Measurements from ENCODE around the gene TRABD2A.

TRABD2A gene

DNA sequence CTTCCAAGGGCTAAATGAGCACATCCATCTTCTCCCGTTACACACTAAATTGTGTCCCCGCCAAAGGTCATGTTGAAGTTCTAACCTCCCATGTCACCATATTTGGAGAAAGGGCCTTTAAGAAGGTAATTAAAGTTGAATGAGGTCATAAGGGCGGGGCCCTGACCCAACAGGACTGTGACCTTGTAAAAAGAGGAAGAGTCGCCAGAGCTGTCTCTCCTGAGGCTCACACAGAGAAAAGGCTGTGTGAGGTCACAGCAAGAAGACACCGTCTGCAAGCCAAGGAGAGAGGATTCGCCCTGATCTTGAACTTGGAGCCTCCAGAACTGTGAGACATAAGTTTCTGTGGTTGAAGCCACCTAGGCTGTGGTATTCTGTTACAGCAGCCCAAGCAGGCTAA, 24.1 kb downstream of the TRABD2A start:
- H3K27ac ChIP-seq = no peak overlapping the region
- TF ChIP-seq ZFX (IDR thresholded peaks at IDR 0.05; ENCODE audit: borderline replicate concordance) = no peak
- TF ChIP-seq, protein P1, sequence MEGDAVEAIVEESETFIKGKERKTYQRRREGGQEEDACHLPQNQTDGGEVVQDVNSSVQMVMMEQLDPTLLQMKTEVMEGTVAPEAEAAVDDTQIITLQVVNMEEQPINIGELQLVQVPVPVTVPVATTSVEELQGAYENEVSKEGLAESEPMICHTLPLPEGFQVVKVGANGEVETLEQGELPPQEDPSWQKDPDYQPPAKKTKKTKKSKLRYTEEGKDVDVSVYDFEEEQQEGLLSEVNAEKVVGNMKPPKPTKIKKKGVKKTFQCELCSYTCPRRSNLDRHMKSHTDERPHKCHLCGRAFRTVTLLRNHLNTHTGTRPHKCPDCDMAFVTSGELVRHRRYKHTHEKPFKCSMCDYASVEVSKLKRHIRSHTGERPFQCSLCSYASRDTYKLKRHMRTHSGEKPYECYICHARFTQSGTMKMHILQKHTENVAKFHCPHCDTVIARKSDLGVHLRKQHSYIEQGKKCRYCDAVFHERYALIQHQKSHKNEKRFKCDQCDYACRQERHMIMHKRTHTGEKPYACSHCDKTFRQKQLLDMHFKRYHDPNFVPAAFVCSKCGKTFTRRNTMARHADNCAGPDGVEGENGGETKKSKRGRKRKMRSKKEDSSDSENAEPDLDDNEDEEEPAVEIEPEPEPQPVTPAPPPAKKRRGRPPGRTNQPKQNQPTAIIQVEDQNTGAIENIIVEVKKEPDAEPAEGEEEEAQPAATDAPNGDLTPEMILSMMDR (IDR thresholded peaks at IDR 0.05) = no peak

DNA sequence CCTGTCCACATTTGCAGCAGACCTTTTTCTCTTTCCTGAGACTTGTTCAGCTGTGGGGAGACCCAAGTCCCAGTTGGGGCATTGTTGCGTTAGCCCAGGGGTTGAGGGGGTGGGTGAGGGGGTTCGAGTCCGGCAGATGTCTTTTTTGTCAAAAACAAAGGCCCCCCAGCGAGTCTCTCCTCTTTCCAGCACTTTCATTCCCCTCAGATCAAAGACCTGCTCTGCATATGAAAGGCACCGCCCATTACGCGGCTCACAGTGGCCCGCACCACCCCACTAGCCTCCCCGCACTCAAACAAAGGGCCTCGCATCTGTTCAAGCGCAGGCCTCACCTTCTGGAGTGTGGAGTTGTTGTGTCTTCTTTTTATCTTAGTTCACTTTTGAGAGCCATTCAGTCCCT, 25.2 kb downstream of the TRABD2A start:
- no peak overlapping the region for H3K27ac ChIP-seq
- no peak for TF ChIP-seq ZFX (IDR thresholded peaks at IDR 0.05; ENCODE audit: borderline replicate concordance)
- TF ChIP-seq, protein P1 (IDR thresholded peaks at IDR 0.05) = no peak

DNA sequence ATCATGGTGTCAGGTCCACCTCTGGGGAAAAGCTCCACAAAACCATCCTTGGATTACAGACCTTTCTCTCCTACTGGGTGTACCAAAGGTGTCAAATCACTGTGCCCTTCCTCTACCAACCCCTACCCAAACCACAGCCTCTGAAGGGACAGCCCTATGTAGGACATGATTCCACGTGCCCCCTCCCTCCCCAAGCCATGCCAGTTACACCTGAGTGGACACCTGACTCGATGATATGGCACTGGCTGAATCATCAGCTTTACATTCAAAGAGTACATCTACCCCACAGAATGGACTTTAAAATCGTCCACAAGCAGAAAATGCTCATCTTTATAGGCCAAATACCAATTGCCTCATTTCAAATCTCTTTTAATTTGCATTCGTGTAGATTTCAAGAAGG, 26.0 kb downstream of the TRABD2A start:
- H3K27ac ChIP-seq = no peak overlapping the region
- no peak for TF ChIP-seq ZFX (IDR thresholded peaks at IDR 0.05; ENCODE audit: borderline replicate concordance)
- TF ChIP-seq, protein P1 (IDR thresholded peaks at IDR 0.05) = no peak

DNA sequence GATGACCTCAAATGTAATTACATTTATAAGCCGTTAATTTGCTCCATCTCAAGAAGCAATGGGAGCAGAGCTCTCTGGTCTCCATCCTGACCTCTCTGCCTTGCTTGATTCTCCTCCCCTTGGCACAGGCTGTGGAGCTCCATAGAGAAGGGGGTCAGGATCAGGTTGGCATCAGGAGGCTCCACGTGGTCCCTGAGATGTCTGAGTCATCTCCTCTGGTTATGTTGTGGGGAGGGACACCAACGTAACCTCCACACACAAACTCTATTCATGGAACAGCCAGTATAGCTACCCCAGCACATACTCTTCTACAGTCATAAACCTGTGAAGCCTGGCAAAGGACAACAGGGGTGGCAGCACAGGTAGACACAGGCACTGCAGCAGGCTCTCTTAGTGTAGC, 29.0 kb downstream of the TRABD2A start:
- H3K27ac ChIP-seq = no peak overlapping the region
- TF ChIP-seq, protein P1 (IDR thresholded peaks at IDR 0.05) = no peak
- no peak for TF ChIP-seq ZFX (IDR thresholded peaks at IDR 0.05; ENCODE audit: borderline replicate concordance)

DNA sequence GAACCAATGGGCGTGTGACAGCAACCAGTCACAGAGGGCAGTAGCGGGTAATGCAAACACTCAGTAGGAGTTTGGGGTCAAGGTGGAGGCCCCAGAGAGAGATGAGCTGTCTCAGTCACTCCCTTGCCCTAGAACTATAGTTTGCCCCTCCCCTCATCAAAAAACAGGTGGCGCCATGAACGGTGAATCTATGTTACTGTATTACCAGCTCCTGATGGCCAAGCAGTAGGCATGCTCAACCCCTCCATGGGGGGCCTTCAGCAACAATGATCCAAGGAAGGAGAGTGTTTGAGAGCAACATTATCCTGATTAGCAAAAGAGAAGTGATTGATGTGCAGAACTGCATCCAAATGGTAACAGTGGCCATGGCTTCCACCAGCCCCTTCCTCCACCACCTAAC, 30.4 kb downstream of the TRABD2A start:
- TF ChIP-seq, protein P1 (IDR thresholded peaks at IDR 0.05) = no peak
- no peak for TF ChIP-seq ZFX (IDR thresholded peaks at IDR 0.05; ENCODE audit: borderline replicate concordance)
- H3K27ac ChIP-seq = no peak overlapping the region

DNA sequence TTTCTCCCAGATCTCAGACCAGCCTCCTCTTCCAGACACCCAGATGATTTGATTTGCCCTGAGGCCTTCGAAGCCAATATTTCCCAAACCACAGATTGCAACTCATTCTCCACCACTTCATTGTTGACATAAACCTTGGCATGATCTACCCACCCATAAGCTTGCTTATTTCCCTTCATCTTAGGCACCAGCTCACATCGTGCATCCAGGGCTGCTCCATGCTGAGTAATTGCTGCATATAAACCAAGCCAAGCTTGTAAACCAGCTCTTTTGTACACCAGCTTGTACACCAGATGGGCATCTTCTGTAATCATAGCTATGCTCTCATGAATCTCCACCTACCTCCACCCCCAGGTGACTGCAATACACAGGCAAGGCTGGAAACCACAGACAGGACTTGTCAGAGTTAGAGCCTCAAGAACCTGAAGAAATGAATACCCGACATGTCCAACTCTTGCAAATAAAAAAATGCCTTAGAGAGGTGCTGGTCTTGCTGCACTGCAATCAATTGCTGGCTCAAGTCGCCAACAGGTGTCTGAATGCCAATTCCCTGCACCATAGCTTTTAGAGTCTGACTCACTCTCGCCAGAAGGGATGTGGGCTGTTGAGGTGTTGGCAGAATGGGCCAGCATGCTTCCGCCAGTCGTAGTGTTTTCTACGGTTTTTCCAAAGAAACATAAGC, 31.5 kb downstream of the TRABD2A start:
- TF ChIP-seq ZFX (IDR thresholded peaks at IDR 0.05; ENCODE audit: borderline replicate concordance) = no peak
- TF ChIP-seq, protein P1 (IDR thresholded peaks at IDR 0.05) = no peak

DNA sequence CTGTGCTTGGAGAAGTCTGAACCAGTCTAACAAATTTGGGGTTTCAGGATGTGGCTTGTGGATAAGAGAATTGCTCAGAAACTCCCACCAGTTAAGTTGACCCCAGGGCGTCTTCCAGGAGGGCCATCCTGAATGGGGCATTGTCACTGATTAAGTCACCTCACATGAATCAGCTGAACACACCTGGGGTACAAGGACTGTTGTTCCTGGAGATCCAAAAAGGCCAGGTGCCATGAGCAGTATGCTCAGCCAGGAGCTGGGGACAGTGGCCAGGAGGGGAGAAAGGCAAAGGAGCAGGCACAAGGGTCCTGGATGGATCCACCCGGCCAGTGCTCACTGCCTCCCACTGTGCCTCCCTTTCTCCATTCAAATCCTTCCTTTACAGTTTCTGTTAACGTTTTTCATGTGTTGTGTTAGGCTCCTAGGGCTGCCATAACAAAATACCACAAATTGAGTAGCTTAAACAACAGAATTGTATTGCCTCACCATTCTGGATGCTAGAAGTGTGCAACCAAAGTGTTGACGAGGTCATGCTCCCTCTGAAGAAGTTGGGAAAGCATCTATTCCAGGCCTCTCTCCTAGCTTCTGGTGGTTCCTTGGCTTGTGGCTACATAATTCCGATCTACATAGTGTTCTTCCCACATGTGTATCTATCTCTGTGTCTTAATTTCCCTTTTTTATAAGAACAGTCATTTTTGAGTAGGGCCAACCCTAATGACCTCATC, 33.4 kb downstream of the TRABD2A start:
- TF ChIP-seq, protein P1 (IDR thresholded peaks at IDR 0.05) = no peak
- no peak for TF ChIP-seq ZFX (IDR thresholded peaks at IDR 0.05; ENCODE audit: borderline replicate concordance)

More for the DNA sequence above, 31.5 kb downstream of the TRABD2A start:
- H3K27ac ChIP-seq = no peak overlapping the region

More for the DNA sequence above, 33.4 kb downstream of the TRABD2A start:
- H3K27ac ChIP-seq = no peak overlapping the region

Data from 22Rv1 (cell line).